Activated gamma-delta T cell treated with Interleukin-2 at 50 U/mL for 16 hours (primary cell): ENCODE results near the gene RHOJ.
"Not testable (repeated sequence)": the region's sequence is repeated elsewhere in the genome, so short reads cannot be mapped to it uniquely, and the experiment has no call there.

Experiments used
- DNase-seq: peaks from one replicate; pipeline ENCODE4 v3.0.0-alpha.2; 2020

The RHOJ gene

DNA sequence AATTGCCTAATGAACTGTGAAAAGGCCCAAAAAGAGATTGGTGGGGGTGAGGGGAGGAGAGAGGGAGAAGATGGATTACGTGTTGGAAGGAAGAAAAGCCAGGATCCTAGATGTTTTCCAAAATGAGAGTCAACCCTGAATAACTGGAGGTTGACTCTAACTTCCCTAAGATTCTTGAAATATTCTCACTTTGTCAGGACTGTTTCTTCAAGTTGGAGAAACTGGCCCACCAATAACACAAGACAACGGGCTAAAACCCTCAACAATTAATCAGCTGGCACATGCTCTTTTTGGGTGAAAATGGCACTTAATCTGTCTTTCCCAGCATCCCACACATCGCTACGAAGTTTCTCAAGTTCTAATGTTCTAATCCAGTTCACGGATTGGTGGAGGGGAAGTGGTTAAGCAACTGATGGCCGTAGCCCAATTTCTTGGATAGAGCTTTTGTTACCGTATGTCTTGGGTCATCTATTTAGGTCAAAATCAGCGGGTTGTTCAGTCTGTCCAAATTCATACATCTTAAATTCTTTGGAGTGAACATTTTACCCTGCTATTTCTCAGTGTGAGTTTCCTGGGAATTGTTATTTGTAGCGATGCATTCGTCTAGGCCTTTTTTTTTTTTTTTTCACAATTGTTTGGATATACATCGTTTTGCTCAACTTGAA is 65.5 kb downstream of the RHOJ start:
- no peak for DNase-seq

GRCh38 chr14:63273129-63273528 is 68.9 kb downstream of the RHOJ start:
- no peak for DNase-seq

DNA sequence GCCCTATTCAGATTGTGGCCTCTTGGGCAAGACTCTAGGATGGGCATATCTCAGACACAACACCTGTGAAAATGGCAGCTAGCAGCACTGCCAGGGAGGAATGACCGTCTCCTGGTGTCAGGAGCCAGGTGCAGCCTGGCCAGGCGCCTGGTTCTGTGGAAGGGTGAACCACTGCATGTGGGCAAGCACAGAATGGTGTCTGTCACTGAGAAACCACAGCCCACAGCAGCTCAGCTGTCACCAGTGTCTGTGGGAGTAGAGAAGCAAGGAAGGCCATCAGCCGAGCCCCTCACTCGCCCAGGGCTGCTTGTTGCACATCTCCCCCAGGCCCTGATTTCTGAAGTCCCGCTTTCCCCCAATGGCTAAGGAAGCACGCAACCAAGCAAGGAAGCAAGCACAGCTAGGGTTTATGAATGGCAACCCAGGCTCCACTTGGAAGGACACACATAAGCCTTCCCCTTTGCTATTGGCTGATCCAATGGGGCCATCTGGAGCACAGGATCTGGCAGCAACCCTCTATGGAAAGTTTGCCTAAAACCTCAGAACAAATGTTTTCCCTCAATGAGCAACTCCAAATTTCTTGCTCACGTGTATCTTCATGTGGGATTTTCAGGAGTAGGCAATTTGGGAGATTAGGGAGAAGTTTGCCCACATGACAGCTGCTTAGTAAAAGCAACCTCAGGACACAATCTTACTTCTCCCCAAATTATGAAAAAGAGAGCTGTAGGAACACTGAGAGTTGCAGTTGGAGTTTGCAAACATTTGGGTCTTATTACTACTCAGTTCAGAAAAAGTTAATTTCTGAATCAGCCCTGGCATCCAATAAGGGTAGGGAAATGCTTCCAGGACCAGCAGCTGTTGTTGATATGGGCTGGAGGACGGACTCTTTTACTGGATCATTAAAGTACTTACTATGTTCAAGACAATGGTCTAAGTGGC is 69.7 kb downstream of the RHOJ start:
- no peak for DNase-seq

DNA sequence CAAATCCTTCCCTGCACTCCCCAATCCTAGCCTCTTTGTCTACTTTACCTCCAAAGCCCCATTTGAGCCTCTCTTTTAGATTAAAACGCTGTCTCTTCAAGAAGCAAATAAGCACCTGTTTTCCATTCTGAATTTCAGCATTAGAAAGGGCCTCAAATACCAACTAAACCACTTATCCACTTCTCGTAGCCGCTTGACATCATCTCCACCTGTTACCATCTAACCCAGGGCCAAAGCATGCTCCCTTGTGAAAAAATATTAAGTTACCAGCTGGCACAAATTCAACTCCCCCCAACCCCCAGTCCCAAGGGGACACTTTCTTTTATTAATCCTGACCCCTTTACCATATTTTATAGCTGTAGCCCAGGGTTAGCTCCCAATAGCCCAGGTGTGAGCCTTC is 71.4 kb downstream of the RHOJ start:
- DNase-seq = no peak

GRCh38 chr14:63276016-63276415 is 71.8 kb downstream of the RHOJ start:
- no peak for DNase-seq

DNA sequence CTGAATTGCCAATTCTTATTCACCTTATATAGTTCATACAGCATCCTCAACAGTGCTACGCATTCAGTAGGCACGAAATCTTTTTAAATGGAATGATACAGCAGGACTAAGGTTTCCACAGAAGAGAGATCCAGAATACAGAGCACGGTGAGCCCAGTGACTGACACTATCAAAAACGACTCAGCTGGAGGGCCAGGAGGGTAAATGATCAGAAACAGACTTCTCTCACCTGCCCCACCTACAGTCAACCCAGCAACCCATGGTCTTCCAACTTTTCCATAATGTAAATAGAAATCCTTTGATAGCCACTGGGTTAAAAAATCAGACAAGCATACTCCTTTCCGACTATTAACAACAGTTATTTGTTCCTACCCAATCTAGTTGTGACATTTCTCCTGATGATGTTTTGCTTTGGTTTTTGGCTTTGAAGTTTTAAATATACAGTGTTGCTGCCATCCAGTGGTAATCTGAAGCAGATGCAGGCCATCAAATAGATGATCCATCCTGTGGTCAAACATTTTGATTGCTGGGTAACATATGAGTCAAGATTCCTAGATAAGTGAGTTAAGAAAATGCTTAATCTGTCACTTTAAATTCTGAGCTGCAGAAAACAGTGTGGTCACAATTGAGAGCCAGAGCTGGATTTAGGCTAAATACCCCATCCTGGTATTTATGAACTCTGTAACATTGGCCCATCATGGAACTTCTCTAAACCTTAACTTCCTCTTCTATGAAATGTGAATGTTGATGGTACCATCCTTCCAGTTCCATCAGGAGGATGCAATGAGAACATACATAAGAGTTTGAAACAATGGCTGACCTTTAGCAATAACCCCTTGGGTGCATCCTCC is 72.5 kb downstream of the RHOJ start:
- DNase-seq = no peak

DNA sequence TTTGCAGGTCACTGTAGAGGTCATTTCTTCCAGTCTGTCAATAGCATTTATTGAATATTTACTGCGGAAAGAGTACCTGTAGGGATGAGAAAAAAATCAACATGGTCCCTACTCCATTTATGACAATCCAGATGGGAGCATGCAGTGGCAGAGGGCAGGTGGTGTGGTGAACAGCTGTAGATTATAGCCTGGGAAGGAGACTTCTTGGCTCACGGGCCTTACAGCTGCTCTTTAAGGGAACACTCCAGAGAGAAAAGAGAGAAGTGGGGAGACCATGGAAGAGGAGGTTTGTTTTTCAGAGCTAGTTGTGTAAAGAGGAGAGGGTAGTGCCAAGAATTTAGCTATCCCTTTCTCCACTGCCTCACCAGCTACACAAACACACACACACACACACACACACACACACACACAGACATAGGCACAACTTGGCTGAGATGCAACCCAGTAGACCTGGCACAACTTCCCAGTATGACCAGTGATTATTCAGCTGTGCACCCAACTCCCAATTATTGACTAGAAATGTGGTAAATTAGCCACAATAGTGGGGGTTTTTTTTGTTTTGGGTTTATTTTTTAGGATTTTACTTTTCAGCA is 73.4 kb downstream of the RHOJ start:
- no peak for DNase-seq

- DNase-seq = not testable (repeated sequence)
Observed at GRCh38 chr14:63279933-63280332, 75.7 kb downstream of the RHOJ start.

- DNase-seq = no peak
Observed at GRCh38 chr14:63282997-63283883, 79.0 kb downstream of the RHOJ start.

DNA sequence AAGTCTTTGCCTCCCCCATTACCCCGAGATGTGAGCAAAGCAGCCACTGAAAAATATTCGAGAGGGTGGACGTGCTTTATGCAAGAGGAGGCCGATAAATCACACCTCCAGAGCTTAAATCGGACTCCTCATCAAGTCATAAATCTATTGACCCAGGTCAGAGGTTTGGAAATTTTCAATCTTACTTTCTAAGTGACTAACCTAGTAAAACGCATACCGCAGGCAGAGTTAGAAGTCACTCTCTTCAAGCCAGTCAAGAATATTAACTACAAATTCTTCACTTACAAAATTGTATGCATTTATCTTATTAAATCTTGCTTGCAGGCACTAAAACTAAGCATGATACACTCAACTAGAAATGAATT is 79.6 kb downstream of the RHOJ start:
- no peak for DNase-seq

GRCh38 chr14:63286071-63286470 is 81.8 kb downstream of the RHOJ start:
- no peak for DNase-seq

- no peak for DNase-seq
Observed at GRCh38 chr14:63287666-63288483, 83.6 kb downstream of the RHOJ start.

DNA sequence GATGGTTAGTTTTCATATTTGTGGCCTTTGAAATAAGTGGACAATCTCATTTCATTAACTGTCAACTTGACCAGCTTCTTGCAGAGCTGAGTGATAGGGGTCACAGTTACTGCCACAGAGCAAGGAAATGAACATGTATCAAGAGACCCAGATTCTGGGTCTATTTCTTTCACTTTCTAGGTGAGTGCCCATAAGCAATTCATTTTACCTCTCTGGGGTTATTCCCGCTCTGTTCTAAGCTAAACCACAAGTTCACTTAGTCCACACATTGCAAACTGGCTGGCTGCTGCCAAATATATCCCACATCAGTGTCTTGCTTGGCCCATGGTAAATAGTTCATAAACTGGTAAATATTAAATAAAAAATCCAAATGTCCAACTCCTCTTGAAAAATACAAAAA is 84.6 kb downstream of the RHOJ start:
- no peak for DNase-seq

DNA sequence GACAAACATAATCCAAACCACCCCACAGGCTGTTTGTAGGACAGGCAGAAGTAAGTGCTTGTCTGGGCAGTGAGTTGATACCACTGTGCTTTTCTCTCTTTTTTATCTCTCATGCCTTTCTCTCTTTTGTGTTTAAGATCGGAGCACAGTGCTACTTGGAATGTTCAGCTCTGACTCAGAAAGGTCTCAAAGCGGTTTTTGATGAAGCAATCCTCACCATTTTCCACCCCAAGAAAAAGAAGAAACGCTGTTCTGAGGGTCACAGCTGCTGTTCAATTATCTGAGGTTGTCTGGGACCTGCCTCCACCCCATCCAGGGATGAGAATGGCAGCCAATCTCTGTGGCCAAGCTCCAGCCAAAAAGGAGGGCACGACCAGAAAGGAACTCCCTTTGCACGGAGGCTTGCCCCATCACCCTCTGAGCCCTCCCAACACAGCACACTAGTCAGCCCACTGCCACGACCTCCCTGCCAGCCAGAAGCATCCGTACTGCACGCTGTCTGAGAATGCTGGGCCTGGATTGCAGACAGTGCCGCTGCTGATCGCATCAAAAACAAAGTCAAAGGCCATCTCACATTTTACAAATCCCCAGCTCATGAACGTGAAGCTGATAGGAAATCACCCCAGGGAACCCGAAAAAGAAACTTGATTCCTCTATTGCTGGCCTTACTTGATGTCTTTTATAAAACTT is 86.6 kb downstream of the RHOJ start:
- no peak for DNase-seq

DNA sequence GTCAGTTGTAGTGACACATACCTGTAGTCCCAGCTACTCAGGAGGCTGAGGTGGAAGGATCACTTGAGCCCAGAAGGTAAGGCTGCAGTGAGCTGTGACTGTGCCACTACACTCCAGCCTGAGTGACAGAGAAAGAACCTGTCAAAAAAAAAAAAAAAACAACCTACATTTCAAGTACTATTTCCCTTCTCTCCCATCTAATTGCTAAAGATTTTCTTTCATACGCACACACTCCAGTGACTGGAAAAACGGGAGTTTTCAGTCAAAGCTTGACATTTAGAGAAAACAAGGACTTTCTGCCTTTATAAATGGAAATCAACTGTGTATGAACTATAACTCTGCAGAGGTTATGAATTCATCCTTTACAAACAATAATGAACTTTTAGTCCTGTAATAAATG is 88.6 kb downstream of the RHOJ start:
- DNase-seq = no peak

- DNase-seq = no peak
Observed at GRCh38 chr14:63295231-63295685, 91.0 kb downstream of the RHOJ start.

DNA sequence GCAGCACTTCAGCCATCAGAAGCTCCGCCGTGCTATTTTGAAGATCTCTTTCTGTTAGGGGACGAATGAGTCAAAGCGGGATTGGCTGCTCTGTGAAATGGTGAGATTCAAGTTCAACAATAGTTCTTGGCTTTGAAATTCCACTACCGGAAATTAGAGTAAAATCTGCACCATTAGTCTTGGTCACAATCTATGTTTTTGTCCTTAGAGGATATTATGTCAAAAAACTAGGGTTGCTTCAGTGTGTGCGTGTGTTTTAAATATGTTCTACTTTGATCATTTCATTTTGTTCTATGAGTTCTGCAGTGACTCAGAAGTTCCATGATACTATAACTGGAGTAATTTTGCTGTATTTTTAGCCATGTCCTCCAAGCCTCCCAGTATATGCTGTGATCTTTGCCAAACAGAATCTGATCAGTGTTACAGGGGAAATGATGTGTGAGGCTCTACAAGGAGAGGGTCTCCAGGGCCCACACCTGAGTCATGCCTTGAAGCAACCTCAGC is 91.9 kb downstream of the RHOJ start:
- DNase-seq = no peak

- DNase-seq = no peak
Observed at GRCh38 chr14:63297372-63298063, 93.3 kb downstream of the RHOJ start.

DNA sequence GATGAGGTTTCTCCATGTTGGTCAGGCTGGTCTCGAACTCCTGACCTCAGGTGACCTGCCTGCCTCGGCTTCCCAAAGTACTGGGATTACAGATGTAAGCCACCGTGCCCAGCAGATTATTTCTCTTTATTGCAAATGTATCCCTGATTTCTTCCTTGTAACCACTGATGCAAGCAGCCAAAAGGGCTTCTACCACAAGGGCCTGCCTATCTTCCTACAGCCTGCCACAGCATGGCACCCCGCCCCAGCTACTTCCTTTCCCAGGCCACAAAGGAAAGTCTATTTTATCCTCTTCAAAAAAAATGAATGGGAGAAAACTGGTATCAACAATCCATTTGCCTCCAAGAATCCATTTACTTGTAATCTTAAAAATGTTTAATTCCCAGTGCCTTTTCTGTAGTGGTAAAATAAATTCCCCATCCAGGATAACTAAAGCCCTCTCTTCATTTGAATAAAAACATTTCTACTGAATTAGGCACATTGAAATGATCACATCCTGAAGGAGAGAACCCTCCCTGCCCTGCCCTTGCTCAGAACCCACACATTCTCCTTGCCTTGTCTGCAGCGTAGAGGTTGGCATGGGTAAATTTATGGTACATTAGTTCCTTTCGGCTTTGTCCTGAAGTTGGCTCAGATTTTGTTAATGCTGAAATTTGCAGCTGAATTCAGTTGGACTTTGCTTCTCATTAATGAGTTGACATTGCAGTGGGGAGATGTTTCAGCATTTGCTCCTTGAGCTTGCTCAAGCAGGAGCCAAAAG is 95.3 kb downstream of the RHOJ start:
- DNase-seq = no peak
